Measurements from ENCODE around the gene MT1H. TPM values are rescaled to one million over a fixed set of nuclear protein-coding genes. Genes with fewer than 3 reads are reported as not detected.

Gene MT1H
- total RNA-seq, 2 experiments from 2014 or later, result not detected

GRCh38 chr16:56632156-56632847 is 37.3 kb upstream of the MT1H start, which contains the start of gene MT1M:
Gene MT1M (plus strand): TSS chr16:56632659. CDS start chr16:56632732, 73 bp downstream.
- Histone ChIP-seq H3K27ac (ENCODE audit: low read depth in 1 of 2, low read length in 2 of 2) (no peak within 1 kb of the TSS), H3K27me3 (ENCODE audit: control insufficient read depth in 1 of 2, insufficient read depth in 2 of 2, low read length in 2 of 2) (peaks cover 54 to 66% of the 10 kb centered on the region in 2 experiments), H3K4me1 (ENCODE audit: insufficient read depth, low read length) (peaks cover 39% of the 10 kb centered on the region), H3K9me3 (ENCODE audit: control insufficient read depth in 1 of 2, insufficient read depth in 1 of 2, low read length in 2 of 2) (peaks cover 0 to 13% of the 10 kb centered on the region in 2 experiments), H3K36me3 (ENCODE audit: insufficient read depth, low read length) (no peaks in the 10 kb centered on the region), H3K4me3 (ENCODE audit: low read length) (peak within 1 kb of the TSS; percentile 36)
- H3K9me3 Mint-ChIP-seq, result no peaks in the 10 kb centered on the region
- ChIA-PET POLR2A (no interaction called here), CTCF (no interaction called here)
- H3K36me3 Mint-ChIP-seq (ENCODE audit: low read depth), result no peaks in the 10 kb centered on the region
- no peak for TF ChIP-seq CTCF (IDR thresholded peaks at IDR 0.05)
- peaks cover 87% of the 10 kb centered on the region for H3K27me3 Mint-ChIP-seq
- no peak within 1 kb of the TSS for H3K27ac Mint-ChIP-seq
- intact Hi-C loops (cut with DNase I, micrococcal nuclease), result no loop called here
- peak; percentile 32 for ATAC-seq (ENCODE audit: poor library complexity)
- no peak for DNase-seq
- peaks cover 44% of the 10 kb centered on the region for H3K4me1 Mint-ChIP-seq (ENCODE audit: low read depth)
- peak within 1 kb of the TSS; percentile 62 for H3K4me3 Mint-ChIP-seq

- peak overlapping the region; percentile 60 for H3K4me3 Mint-ChIP-seq
- no peak overlapping the region for H3K27ac Mint-ChIP-seq
- Histone ChIP-seq H3K36me3 (ENCODE audit: insufficient read depth, low read length) (no peaks in the 10 kb centered on the region), H3K27ac (ENCODE audit: low read depth in 1 of 2, low read length in 2 of 2) (no peak overlapping the region), H3K27me3 (ENCODE audit: control insufficient read depth in 1 of 2, insufficient read depth in 2 of 2, low read length in 2 of 2) (peaks cover 60 to 70% of the 10 kb centered on the region in 2 experiments), H3K4me1 (ENCODE audit: insufficient read depth, low read length) (peaks cover 42% of the 10 kb centered on the region), H3K9me3 (ENCODE audit: control insufficient read depth in 1 of 2, insufficient read depth in 1 of 2, low read length in 2 of 2) (peaks cover 0 to 13% of the 10 kb centered on the region in 2 experiments), H3K4me3 (ENCODE audit: low read length) (no peak overlapping the region)
- POLR2A ChIA-PET, result no interaction called here
- TF ChIP-seq CTCF (IDR thresholded peaks at IDR 0.05), result no peak
- no peaks in the 10 kb centered on the region for H3K36me3 Mint-ChIP-seq (ENCODE audit: low read depth)
- ATAC-seq (ENCODE audit: poor library complexity) (no peak), DNase-seq (no peak)
- H3K4me1 Mint-ChIP-seq (ENCODE audit: low read depth), result peaks cover 50% of the 10 kb centered on the region
- peaks cover 93% of the 10 kb centered on the region for H3K27me3 Mint-ChIP-seq
- no peaks in the 10 kb centered on the region for H3K9me3 Mint-ChIP-seq
- CTCF ChIA-PET, result no interaction called here
- intact Hi-C loops (cut with DNase I, micrococcal nuclease), result no loop called here
Observed at GRCh38 chr16:56632848-56633365, 36.7 kb upstream of the MT1H start.

DNA sequence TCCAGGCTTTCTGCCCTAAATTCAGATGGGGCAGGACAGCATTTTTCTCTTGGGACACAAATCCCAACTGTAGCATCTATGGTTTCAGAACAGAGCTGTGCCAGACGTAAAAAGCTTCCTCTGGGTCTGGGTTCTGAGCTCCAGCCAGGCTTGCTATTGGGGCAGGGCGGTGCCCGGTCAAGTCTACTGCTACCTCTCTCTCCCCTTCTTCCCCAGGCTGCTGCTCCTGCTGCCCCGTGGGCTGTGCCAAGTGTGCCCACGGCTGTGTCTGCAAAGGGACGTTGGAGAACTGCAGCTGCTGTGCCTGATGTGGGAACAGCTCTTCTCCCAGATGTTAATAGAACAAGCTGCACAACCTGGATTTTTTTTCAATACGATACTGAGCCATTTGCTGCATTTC is 36.1 kb upstream of the MT1H start:
- Histone ChIP-seq H3K27ac (ENCODE audit: low read depth in 1 of 2, low read length in 2 of 2) (no peak overlapping the region), H3K27me3 (ENCODE audit: control insufficient read depth in 1 of 2, insufficient read depth in 2 of 2, low read length in 2 of 2) (peaks cover 63 to 77% of the 10 kb centered on the region in 2 experiments), H3K36me3 (ENCODE audit: insufficient read depth, low read length) (no peaks in the 10 kb centered on the region), H3K9me3 (ENCODE audit: control insufficient read depth in 1 of 2, insufficient read depth in 1 of 2, low read length in 2 of 2) (peaks cover 0 to 13% of the 10 kb centered on the region in 2 experiments), H3K4me1 (ENCODE audit: insufficient read depth, low read length) (peaks cover 48% of the 10 kb centered on the region), H3K4me3 (ENCODE audit: low read length) (no peak overlapping the region)
- intact Hi-C loops (cut with DNase I, micrococcal nuclease), result no loop called here
- no peaks in the 10 kb centered on the region for H3K9me3 Mint-ChIP-seq
- ChIA-PET POLR2A (no interaction called here), CTCF (no interaction called here)
- TF ChIP-seq CTCF (IDR thresholded peaks at IDR 0.05), result no peak
- H3K4me3 Mint-ChIP-seq, result no peak overlapping the region
- no peak overlapping the region for H3K27ac Mint-ChIP-seq
- ATAC-seq (ENCODE audit: poor library complexity) (no peak), DNase-seq (no peak)
- no peaks in the 10 kb centered on the region for H3K36me3 Mint-ChIP-seq (ENCODE audit: low read depth)
- peaks cover 53% of the 10 kb centered on the region for H3K4me1 Mint-ChIP-seq (ENCODE audit: low read depth)
- H3K27me3 Mint-ChIP-seq, result peaks cover 95% of the 10 kb centered on the region

All from CD4-positive, alpha-beta T cell (primary cell).